Kidney capillary endothelial cell (primary cell): ENCODE measurements around the gene CAMTA1.

ENCODE experiments used
- DNase-seq: peaks from one replicate; pipeline ENCODE4 v3.0.0-alpha.2; 2018; ENCODE audit warnings: low spot score

Gene CAMTA1

GRCh38 chr1:7287013-7287412, 501.8 kb downstream of the CAMTA1 start:
- DNase-seq: no peak

GRCh38 chr1:7288992-7289391, 503.7 kb downstream of the CAMTA1 start:
- DNase-seq: no peak

GRCh38 chr1:7289694-7290093, 504.4 kb downstream of the CAMTA1 start:
- no peak for DNase-seq

- DNase-seq: no peak
Observed at GRCh38 chr1:7290971-7291970, 506.0 kb downstream of the CAMTA1 start.

- DNase-seq: no peak
Observed at GRCh38 chr1:7292036-7292681, 506.9 kb downstream of the CAMTA1 start.

GRCh38 chr1:7292714-7293419, 507.6 kb downstream of the CAMTA1 start:
- no peak for DNase-seq

GRCh38 chr1:7293702-7294629, 508.7 kb downstream of the CAMTA1 start:
- DNase-seq: no peak

GRCh38 chr1:7294636-7295035, 509.4 kb downstream of the CAMTA1 start:
- no peak for DNase-seq

GRCh38 chr1:7295946-7296345, 510.7 kb downstream of the CAMTA1 start:
- DNase-seq: no peak

GRCh38 chr1:7296968-7297367, 511.7 kb downstream of the CAMTA1 start:
- DNase-seq: no peak

- no peak for DNase-seq
Observed at GRCh38 chr1:7298145-7298544, 512.9 kb downstream of the CAMTA1 start.

- DNase-seq: peak; percentile 17
Observed at GRCh38 chr1:7298749-7299151, 513.5 kb downstream of the CAMTA1 start.

GRCh38 chr1:7299329-7299799, 514.1 kb downstream of the CAMTA1 start:
- DNase-seq: peak; percentile 64

GRCh38 chr1:7299994-7300393, 514.7 kb downstream of the CAMTA1 start:
- peak; percentile 21 for DNase-seq

GRCh38 chr1:7300893-7301663, 515.8 kb downstream of the CAMTA1 start:
- peak; percentile 31 for DNase-seq

- DNase-seq: no peak
Observed at GRCh38 chr1:7301664-7301981, 516.4 kb downstream of the CAMTA1 start.

- no peak for DNase-seq
Observed at GRCh38 chr1:7302126-7302525, 516.9 kb downstream of the CAMTA1 start.

- no peak for DNase-seq
Observed at GRCh38 chr1:7302873-7303272, 517.6 kb downstream of the CAMTA1 start.

- no peak for DNase-seq
Observed at GRCh38 chr1:7303554-7304317, 518.5 kb downstream of the CAMTA1 start.

- no peak for DNase-seq
Observed at GRCh38 chr1:7313081-7313546, 527.9 kb downstream of the CAMTA1 start.
